Smooth muscle cell (in vitro differentiated cells): ENCODE results near the gene SLC25A6. TPM values are rescaled to one million over a fixed set of nuclear protein-coding genes. Genes with fewer than 3 reads are reported as not detected.
"Not testable (repeated sequence)": the region's sequence is repeated elsewhere in the genome, so short reads cannot be mapped to it uniquely, and the experiment has no call there.

Experiments used
- DNase-seq: peaks from one replicate; lab custom pipeline; 2025; ENCODE audit not compliant: unreplicated experiment; lab: John Stamatoyannopoulos, UW
- H2AFZ ChIP-seq: fragments of 200-600 bp; sonication (generic); 2 replicates; pipeline ENCODE4 v1.6.0; 2016; ENCODE audit warnings: antibody characterized with exemption, low read depth, mild to moderate bottlenecking
- H3F3A ChIP-seq: fragments of 200-600 bp; sonication (generic); 2 replicates; pipeline ENCODE4 v1.6.0; 2017; ENCODE audit warnings: antibody characterized with exemption, low read depth
- H3K27ac ChIP-seq: fragments of 200-600 bp; sonication (generic); 2 replicates; pipeline ENCODE4 v1.5.1; 2016; ENCODE audit warnings: low read depth, mild to moderate bottlenecking
- H3K27me3 ChIP-seq: fragments of 200-600 bp; sonication (generic); 2 replicates; pipeline ENCODE4 v1.6.1; 2016; ENCODE audit warnings: low read depth, mild to moderate bottlenecking
- H3K36me3 ChIP-seq: fragments of 200-600 bp; sonication (generic); 2 replicates; pipeline ENCODE4 v1.5.1; 2016; ENCODE audit warnings: low read depth
- H3K4me1 ChIP-seq: fragments of 200-600 bp; sonication (generic); 2 replicates; pipeline ENCODE4 v1.5.1; 2016; ENCODE audit warnings: low read depth
- H3K4me2 ChIP-seq: fragments of 200-600 bp; sonication (generic); 2 replicates; pipeline ENCODE4 v1.6.0; 2016; ENCODE audit warnings: mild to moderate bottlenecking
- H3K4me3 ChIP-seq: fragments of 200-600 bp; sonication (generic); 2 replicates; pipeline ENCODE4 v1.5.1; 2016; ENCODE audit warnings: mild to moderate bottlenecking
- H3K79me2 ChIP-seq: fragments of 200-600 bp; sonication (generic); 2 replicates; pipeline ENCODE4 v1.6.0; 2016; ENCODE audit warnings: low read depth, mild to moderate bottlenecking
- H3K9ac ChIP-seq: fragments of 200-600 bp; sonication (generic); 2 replicates; pipeline ENCODE4 v1.6.0; 2016; ENCODE audit warnings: low read depth
- H3K9me3 ChIP-seq: fragments of 200-600 bp; sonication (generic); replicated peaks from 2 replicates; pipeline ENCODE4 v1.5.1; 2016; ENCODE audit warnings: low read depth
- H4K20me1 ChIP-seq: fragments of 200-600 bp; sonication (generic); 2 replicates; pipeline ENCODE4 v1.6.0; 2016; ENCODE audit warnings: low read depth
- CTCF ChIP-seq: fragments of 200-600 bp; sonication (generic); IDR thresholded peaks from 2 replicates; pipeline ENCODE4 v1.5.1; 2017; ENCODE audit warnings: borderline replicate concordance, mild to moderate bottlenecking, antibody characterized with exemption; ENCODE audit not compliant: insufficient read depth, poor library complexity, severe bottlenecking
- WGBS: methylation state at CpG from one replicate; pipeline ENCODE4 v1.1.7; 2016; ENCODE audit warnings: low lambda C conversion rate; 5-methylcytosine and 5-hydroxymethylcytosine counted together
- polyA plus RNA-seq: library from polyadenylated mRNA; unstranded; fragments of >200 nt; fragmentation: Nextera tagmentation; extraction: Ambion mirVana; gene quantifications from 2 replicates; pipeline ENCODE4 v1.2.1, GENCODE V29; 2016
- total RNA-seq: library from RNA; depleted of rRNA; stranded (reverse); fragments of >200 nt; gene quantifications from 2 replicates; pipeline ENCODE4 v1.2.3, GENCODE V29; 2014

SLC25A6 gene
- total and polyA plus RNA-seq, 2 experiments from 2014 or later, result 160 to 288 TPM

- H4K20me1 ChIP-seq, result peaks cover 12% of the 10 kb centered on the region
- peaks cover 5% of the 10 kb centered on the region for H3F3A ChIP-seq
- WGBS, result 98% methylated on average over 24 of the region's 24 CpGs
- no peaks in the 10 kb centered on the region for H3K9me3 ChIP-seq
- H3K36me3 ChIP-seq, result no peaks in the 10 kb centered on the region
- H3K27ac ChIP-seq, result no peak overlapping the region
- no peak for TF ChIP-seq CTCF
- H3K27me3 ChIP-seq, result no peaks in the 10 kb centered on the region
- H3K9ac ChIP-seq, result no peak overlapping the region
- no peaks in the 10 kb centered on the region for H3K79me2 ChIP-seq
- H3K4me1 ChIP-seq, result no peaks in the 10 kb centered on the region
- H3K4me3 ChIP-seq, result no peak overlapping the region
- H2AFZ ChIP-seq, result no peak overlapping the region
- H3K4me2 ChIP-seq, result no peak overlapping the region
- no peak for DNase-seq
Measured at GRCh38 chrX:1378306-1378759, 13.6 kb downstream of the SLC25A6 start.

GRCh38 chrX:1368385-1368698 lies 23.6 kb downstream of the SLC25A6 start:
- Histone ChIP-seq H3K9ac (no peak overlapping the region), H3K27me3 (no peaks in the 10 kb centered on the region), H3K9me3 (no peaks in the 10 kb centered on the region), H3K36me3 (no peaks in the 10 kb centered on the region), H3K4me2 (no peak overlapping the region), H3K27ac (no peak overlapping the region), H3K4me1 (no peaks in the 10 kb centered on the region), H3F3A (no peaks in the 10 kb centered on the region), H2AFZ (no peak overlapping the region), H3K79me2 (no peaks in the 10 kb centered on the region), H4K20me1 (no peaks in the 10 kb centered on the region), H3K4me3 (no peak overlapping the region)
- no peak for TF ChIP-seq CTCF
- no peak for DNase-seq
- WGBS, result 94% methylated on average over 4 of the region's 4 CpGs

GRCh38 chrX:1366363-1366762 lies 25.6 kb downstream of the SLC25A6 start:
- not testable (repeated sequence) for H3K27ac ChIP-seq, H3K9me3 ChIP-seq, DNase-seq, H3K4me3 ChIP-seq, H3K9ac ChIP-seq, H2AFZ ChIP-seq, H3K27me3 ChIP-seq, H3K79me2 ChIP-seq, H3F3A ChIP-seq, H3K4me1 ChIP-seq, H4K20me1 ChIP-seq, H3K4me2 ChIP-seq, H3K36me3 ChIP-seq
- no CpG with 5 or more reads among the region's 63 CpGs for WGBS

- Histone ChIP-seq H3K9me3 (peaks cover 8% of the 10 kb centered on the region), H3K27me3 (no peaks in the 10 kb centered on the region), H3F3A (peaks cover 3% of the 10 kb centered on the region), H3K79me2 (no peaks in the 10 kb centered on the region), H3K9ac (no peak overlapping the region), H4K20me1 (no peaks in the 10 kb centered on the region), H3K27ac (no peak overlapping the region), H3K4me3 (no peak overlapping the region), H2AFZ (no peak overlapping the region), H3K4me1 (no peaks in the 10 kb centered on the region), H3K4me2 (no peak overlapping the region), H3K36me3 (peaks cover 6% of the 10 kb centered on the region)
- DNase-seq, result no peak
- no peak for TF ChIP-seq CTCF
- 94% methylated on average over 2 of the region's 2 CpGs for WGBS
Measured at GRCh38 chrX:1361910-1362309, 30.0 kb downstream of the SLC25A6 start.
